Measurements from ENCODE around the gene RFT1.

Gene RFT1

GRCh38 chr3:53038679-53039375 is 91.4 kb downstream of the RFT1 start:
- peaks cover 10% of the 10 kb centered on the region; the same call in 1 of the 2 replicates for H4K20me1 ChIP-seq (ENCODE audit: control insufficient read depth, insufficient read depth, low read depth, low read length)
- H3K4me2 ChIP-seq (ENCODE audit: low read length) = no peak overlapping the region
- H3K79me2 ChIP-seq (ENCODE audit: control insufficient read depth, low read length) = peaks cover 55% of the 10 kb centered on the region

More at GRCh38 chr3:53038679-53039375, 91.4 kb downstream of the RFT1 start:
- H3K27me3 ChIP-seq (ENCODE audit: control insufficient read depth, low read length) = peaks cover 6% of the 10 kb centered on the region
- H3F3A ChIP-seq (ENCODE audit: control insufficient read depth, insufficient read depth) = peaks cover 9% of the 10 kb centered on the region
- no peak for TF ChIP-seq EZH2phosphoT487 (IDR thresholded peaks at IDR 0.05; ENCODE audit: borderline replicate concordance, low read length)
- TF ChIP-seq, protein P1, sequence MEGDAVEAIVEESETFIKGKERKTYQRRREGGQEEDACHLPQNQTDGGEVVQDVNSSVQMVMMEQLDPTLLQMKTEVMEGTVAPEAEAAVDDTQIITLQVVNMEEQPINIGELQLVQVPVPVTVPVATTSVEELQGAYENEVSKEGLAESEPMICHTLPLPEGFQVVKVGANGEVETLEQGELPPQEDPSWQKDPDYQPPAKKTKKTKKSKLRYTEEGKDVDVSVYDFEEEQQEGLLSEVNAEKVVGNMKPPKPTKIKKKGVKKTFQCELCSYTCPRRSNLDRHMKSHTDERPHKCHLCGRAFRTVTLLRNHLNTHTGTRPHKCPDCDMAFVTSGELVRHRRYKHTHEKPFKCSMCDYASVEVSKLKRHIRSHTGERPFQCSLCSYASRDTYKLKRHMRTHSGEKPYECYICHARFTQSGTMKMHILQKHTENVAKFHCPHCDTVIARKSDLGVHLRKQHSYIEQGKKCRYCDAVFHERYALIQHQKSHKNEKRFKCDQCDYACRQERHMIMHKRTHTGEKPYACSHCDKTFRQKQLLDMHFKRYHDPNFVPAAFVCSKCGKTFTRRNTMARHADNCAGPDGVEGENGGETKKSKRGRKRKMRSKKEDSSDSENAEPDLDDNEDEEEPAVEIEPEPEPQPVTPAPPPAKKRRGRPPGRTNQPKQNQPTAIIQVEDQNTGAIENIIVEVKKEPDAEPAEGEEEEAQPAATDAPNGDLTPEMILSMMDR (IDR thresholded peaks at IDR 0.05; ENCODE audit: low read depth, low read length, poor library complexity, severe bottlenecking) = no peak
- H3K9me2 ChIP-seq (replicated peaks; ENCODE audit: control insufficient read depth, low read length) = no peaks in the 10 kb centered on the region
- no peaks in the 10 kb centered on the region for H3K9me3 ChIP-seq (ENCODE audit: control insufficient read depth, insufficient read depth, low read length)
- no peak overlapping the region for H3K27ac ChIP-seq (ENCODE audit: low read depth, low read length)
- H3K36me3 ChIP-seq (ENCODE audit: control insufficient read depth, low read length) = no peaks in the 10 kb centered on the region
- H3K4me1 ChIP-seq (ENCODE audit: control insufficient read depth, low read length) = peaks cover 22% of the 10 kb centered on the region
- no peak overlapping the region for H3K4me3 ChIP-seq (ENCODE audit: low read length)

Measured in DOHH2 (cell line).